Astrocyte of the spinal cord (primary cell): ENCODE results near the gene HDC.

Experiments used
- DNase-seq: peaks from one replicate; pipeline ENCODE4 v3.0.0; 2011; ENCODE audit warnings: low read depth, low spot score
- H3K4me3 ChIP-seq: 2 replicates; pipeline ENCODE4 v1.5.1; 2011; ENCODE audit warnings: low read depth, mild to moderate bottlenecking, low read length, moderate library complexity
- CTCF ChIP-seq: IDR thresholded peaks from 2 replicates; pipeline ENCODE4 v1.5.1; 2012; ENCODE audit warnings: low read depth, mild to moderate bottlenecking, low read length, inconsistent platforms
- in situ Hi-C: cut with HindIII; loops from 2 replicates; pipeline ENCODE4 v1.10.0; 2017; ENCODE audit warnings: low sequenced_read_pairs

Gene HDC

GRCh38 chr15:50275908-50276307 lies 10.4 kb upstream of the HDC start:
- no peak overlapping the region for H3K4me3 ChIP-seq
- DNase-seq: no peak
- TF ChIP-seq CTCF: no peak
- in situ Hi-C loops: no loop called here

- TF ChIP-seq CTCF: no peak
- no peak overlapping the region for H3K4me3 ChIP-seq
- DNase-seq: no peak
- in situ Hi-C loops: no loop called here
Observed at GRCh38 chr15:50275091-50275490, 9.6 kb upstream of the HDC start.

GRCh38 chr15:50267577-50267976 lies 2.1 kb upstream of the HDC start:
- in situ Hi-C loops: no loop called here
- DNase-seq: no peak

GRCh38 chr15:50262533-50262932 lies 3.0 kb downstream of the HDC start:
- in situ Hi-C loops: no loop called here
- no peak for TF ChIP-seq CTCF
- no peak overlapping the region for H3K4me3 ChIP-seq
- DNase-seq: no peak

More at GRCh38 chr15:50267577-50267976, 2.1 kb upstream of the HDC start:
- H3K4me3 ChIP-seq: no peak overlapping the region
- no peak for TF ChIP-seq CTCF

- TF ChIP-seq CTCF: no peak
- no peak for DNase-seq
- H3K4me3 ChIP-seq: no peak overlapping the region
- in situ Hi-C loops: no loop called here
Observed at GRCh38 chr15:50261981-50262380, 3.5 kb downstream of the HDC start.

- DNase-seq: no peak
- in situ Hi-C loops: no loop called here
- no peak overlapping the region for H3K4me3 ChIP-seq
- no peak for TF ChIP-seq CTCF
Observed at GRCh38 chr15:50260969-50261496, 4.5 kb downstream of the HDC start.

GRCh38 chr15:50259276-50259675 lies 6.2 kb downstream of the HDC start:
- H3K4me3 ChIP-seq: no peak overlapping the region
- TF ChIP-seq CTCF: no peak
- no peak for DNase-seq
- in situ Hi-C loops: no loop called here
